NCI-H2029 (cell line): ENCODE measurements around the gene BMPR1A.

Experiments
- DNase-seq: peaks from one replicate; lab custom pipeline; 2025; lab: John Stamatoyannopoulos, UW

Gene BMPR1A

GRCh38 chr10:86802473-86803108 is 46.2 kb downstream of the BMPR1A start:
- DNase-seq: no peak

GRCh38 chr10:86803156-86803555 is 46.7 kb downstream of the BMPR1A start:
- DNase-seq: no peak

GRCh38 chr10:86804805-86805204 is 48.4 kb downstream of the BMPR1A start:
- no peak for DNase-seq

GRCh38 chr10:86813101-86813500 is 56.7 kb downstream of the BMPR1A start:
- no peak for DNase-seq

GRCh38 chr10:86813982-86814381 is 57.6 kb downstream of the BMPR1A start:
- no peak for DNase-seq

- no peak for DNase-seq
Observed at GRCh38 chr10:86815035-86815617, 58.7 kb downstream of the BMPR1A start.

- no peak for DNase-seq
Observed at GRCh38 chr10:86815640-86816039, 59.2 kb downstream of the BMPR1A start.

- DNase-seq: no peak
Observed at GRCh38 chr10:86817246-86817645, 60.8 kb downstream of the BMPR1A start.

GRCh38 chr10:86819567-86819966 is 63.1 kb downstream of the BMPR1A start:
- DNase-seq: no peak

- DNase-seq: no peak
Observed at GRCh38 chr10:86820509-86820908, 64.1 kb downstream of the BMPR1A start.

- DNase-seq: no peak
Observed at GRCh38 chr10:86821388-86821999, 65.1 kb downstream of the BMPR1A start.

- DNase-seq: no peak
Observed at GRCh38 chr10:86823565-86823964, 67.1 kb downstream of the BMPR1A start.

GRCh38 chr10:86824151-86824550 is 67.7 kb downstream of the BMPR1A start:
- no peak for DNase-seq

GRCh38 chr10:86825366-86825765 is 68.9 kb downstream of the BMPR1A start:
- no peak for DNase-seq

- DNase-seq: no peak
Observed at GRCh38 chr10:86827639-86828038, 71.2 kb downstream of the BMPR1A start.

- no peak for DNase-seq
Observed at GRCh38 chr10:86828145-86828544, 71.7 kb downstream of the BMPR1A start.

- DNase-seq: no peak
Observed at GRCh38 chr10:86829472-86829871, 73.1 kb downstream of the BMPR1A start.

- no peak for DNase-seq
Observed at GRCh38 chr10:86830043-86830591, 73.7 kb downstream of the BMPR1A start.

GRCh38 chr10:86833969-86834368 is 77.5 kb downstream of the BMPR1A start:
- DNase-seq: no peak

GRCh38 chr10:86836044-86836443 is 79.6 kb downstream of the BMPR1A start:
- DNase-seq: no peak

GRCh38 chr10:86837663-86838062 is 81.2 kb downstream of the BMPR1A start:
- no peak for DNase-seq

GRCh38 chr10:86840498-86840897 is 84.1 kb downstream of the BMPR1A start:
- no peak for DNase-seq

GRCh38 chr10:86846088-86846487 is 89.7 kb downstream of the BMPR1A start:
- DNase-seq: no peak
